ENCODE data around the gene NTHL1. TPM values are rescaled to one million over a fixed set of nuclear protein-coding genes. Genes with fewer than 3 reads are reported as not detected.

Gene NTHL1
- total RNA-seq, 6 donors from 2014 or later = 17.8 to 43.6 (median 28.8) TPM

DNA sequence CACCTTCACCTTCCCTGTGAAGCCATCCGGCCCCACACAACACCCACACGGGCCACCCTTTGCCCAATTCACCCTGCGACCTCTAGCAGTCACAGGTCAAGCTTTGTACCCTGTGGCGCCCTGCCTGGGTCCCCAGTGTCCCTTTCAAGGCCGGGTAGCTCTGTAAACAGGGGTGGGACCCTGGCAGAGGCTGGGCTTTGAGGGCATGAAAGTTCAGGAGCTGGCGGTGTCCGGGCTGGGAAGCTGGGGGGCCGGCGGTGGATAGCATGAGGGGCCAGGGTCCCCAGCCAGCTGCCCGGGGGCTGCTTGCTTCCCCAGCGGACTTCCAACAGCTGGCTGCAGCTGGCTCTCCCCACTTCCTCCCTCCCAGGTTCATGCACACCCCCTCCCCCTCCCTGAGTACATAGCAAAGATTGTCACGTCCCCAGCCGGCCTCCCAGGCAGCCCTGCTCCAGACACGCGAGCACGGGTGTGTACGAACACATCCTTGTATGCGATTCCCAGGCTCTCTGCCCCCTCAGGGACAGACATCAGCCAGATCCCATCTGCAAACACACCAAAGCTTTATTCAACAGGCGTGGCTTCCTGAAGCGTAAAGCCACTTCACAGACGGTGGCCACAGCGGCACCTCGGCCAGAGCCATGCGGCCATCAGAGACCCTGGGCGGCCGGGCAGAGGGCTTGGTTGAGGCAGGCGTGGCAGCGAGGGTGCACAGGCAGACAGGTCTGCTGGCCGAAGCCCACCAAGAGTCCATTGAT is 8.2 kb downstream of the NTHL1 start:
- peak overlapping the region; percentile 90 to 97 (median 95) for H3K27ac ChIP-seq
- 34 to 44% methylated on average over 5 to 21 of the region's 29 CpGs for WGBS, 2 donors
- H3K9me3 ChIP-seq = no peaks in the 10 kb centered on the region
- peaks cover 95 to 98% (median 98%) of the 10 kb centered on the region in 4 donors for H3K4me1 ChIP-seq
- DNase-seq (peak; percentile 76 to 83), ATAC-seq (ENCODE audit: low FRiP score in 2 of 2) (peak; percentile 7 to 53)
- peak; percentile 33 to 85 for TF ChIP-seq POLR2AphosphoS5 (IDR thresholded peaks at IDR 0.05)
- peak in 1 of 4 donors; percentile 24 for TF ChIP-seq POLR2A (IDR thresholded peaks at IDR 0.05)
- TF ChIP-seq EP300 (IDR thresholded peaks at IDR 0.05) = peak in 1 of 4 donors; percentile 80
- TF ChIP-seq, protein P1, sequence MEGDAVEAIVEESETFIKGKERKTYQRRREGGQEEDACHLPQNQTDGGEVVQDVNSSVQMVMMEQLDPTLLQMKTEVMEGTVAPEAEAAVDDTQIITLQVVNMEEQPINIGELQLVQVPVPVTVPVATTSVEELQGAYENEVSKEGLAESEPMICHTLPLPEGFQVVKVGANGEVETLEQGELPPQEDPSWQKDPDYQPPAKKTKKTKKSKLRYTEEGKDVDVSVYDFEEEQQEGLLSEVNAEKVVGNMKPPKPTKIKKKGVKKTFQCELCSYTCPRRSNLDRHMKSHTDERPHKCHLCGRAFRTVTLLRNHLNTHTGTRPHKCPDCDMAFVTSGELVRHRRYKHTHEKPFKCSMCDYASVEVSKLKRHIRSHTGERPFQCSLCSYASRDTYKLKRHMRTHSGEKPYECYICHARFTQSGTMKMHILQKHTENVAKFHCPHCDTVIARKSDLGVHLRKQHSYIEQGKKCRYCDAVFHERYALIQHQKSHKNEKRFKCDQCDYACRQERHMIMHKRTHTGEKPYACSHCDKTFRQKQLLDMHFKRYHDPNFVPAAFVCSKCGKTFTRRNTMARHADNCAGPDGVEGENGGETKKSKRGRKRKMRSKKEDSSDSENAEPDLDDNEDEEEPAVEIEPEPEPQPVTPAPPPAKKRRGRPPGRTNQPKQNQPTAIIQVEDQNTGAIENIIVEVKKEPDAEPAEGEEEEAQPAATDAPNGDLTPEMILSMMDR (IDR thresholded peaks at IDR 0.05) = no peak
- H3K27me3 ChIP-seq = no peaks in the 10 kb centered on the region
- peak overlapping the region in 2 of 4 donors; percentile 57 to 83 for H3K4me3 ChIP-seq
- H3K36me3 ChIP-seq = peaks cover 0 to 49% (median 15%) of the 10 kb centered on the region in 4 donors

DNA sequence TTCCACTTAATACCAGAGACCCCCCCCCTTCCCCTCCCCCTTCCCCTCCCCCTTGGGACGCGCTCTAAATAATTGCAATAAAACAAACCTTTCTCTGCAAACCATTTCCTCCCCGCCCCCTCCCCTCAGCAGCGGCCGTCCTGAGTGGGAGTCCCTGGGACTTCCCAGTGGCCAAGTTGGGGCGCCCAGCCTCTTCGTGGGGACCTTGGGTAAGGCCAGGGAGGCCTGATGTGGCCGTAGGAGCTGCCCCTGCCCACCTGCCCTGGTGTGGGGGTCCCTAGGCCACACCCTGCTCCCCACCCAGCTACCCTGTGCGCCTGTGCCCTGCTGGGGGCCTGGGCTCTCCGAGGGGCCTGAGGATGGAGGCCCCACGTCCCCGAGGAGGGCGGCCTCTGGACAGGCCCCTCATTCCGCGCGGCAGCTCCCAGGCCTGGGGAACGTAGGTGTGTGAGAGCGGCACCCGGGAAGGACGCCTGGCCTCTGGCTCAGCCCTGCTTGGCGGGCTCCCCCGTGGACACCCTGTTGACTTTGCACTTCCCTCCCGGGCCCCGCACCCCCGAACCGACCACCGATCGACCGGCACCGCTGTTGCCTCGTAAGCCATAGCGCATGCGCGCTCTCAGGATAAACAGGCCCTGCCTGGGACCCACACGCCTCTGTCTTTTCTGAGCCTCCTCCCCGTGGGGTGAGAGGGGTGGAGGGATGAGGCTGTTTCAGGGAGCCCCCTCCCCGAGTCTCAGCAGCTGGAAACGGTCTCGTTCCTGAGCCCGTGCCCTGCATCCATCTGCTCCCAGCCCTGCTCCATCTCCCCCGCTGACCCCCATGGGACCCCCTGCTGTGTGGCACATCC is 9.0 kb downstream of the NTHL1 start:
- DNase-seq (peak in 1 of 2 donors; percentile 84), ATAC-seq (ENCODE audit: low FRiP score in 2 of 2) (no peak)
- peak overlapping the region; percentile 90 to 97 (median 95) for H3K27ac ChIP-seq
- peak overlapping the region in 3 of 4 donors; percentile 6 to 83 (median 57) for H3K4me3 ChIP-seq
- no peaks in the 10 kb centered on the region for H3K9me3 ChIP-seq
- no peak for TF ChIP-seq POLR2AphosphoS5 (IDR thresholded peaks at IDR 0.05)
- TF ChIP-seq, protein P1 (IDR thresholded peaks at IDR 0.05) = no peak
- TF ChIP-seq EP300 (IDR thresholded peaks at IDR 0.05) = no peak
- 57 to 66% methylated on average over 7 to 40 of the region's 41 CpGs for WGBS, 2 donors
- peaks cover 0 to 53% (median 15%) of the 10 kb centered on the region in 4 donors for H3K36me3 ChIP-seq
- no peaks in the 10 kb centered on the region for H3K27me3 ChIP-seq
- H3K4me1 ChIP-seq = peaks cover 90 to 95% (median 93%) of the 10 kb centered on the region in 4 donors

DNA sequence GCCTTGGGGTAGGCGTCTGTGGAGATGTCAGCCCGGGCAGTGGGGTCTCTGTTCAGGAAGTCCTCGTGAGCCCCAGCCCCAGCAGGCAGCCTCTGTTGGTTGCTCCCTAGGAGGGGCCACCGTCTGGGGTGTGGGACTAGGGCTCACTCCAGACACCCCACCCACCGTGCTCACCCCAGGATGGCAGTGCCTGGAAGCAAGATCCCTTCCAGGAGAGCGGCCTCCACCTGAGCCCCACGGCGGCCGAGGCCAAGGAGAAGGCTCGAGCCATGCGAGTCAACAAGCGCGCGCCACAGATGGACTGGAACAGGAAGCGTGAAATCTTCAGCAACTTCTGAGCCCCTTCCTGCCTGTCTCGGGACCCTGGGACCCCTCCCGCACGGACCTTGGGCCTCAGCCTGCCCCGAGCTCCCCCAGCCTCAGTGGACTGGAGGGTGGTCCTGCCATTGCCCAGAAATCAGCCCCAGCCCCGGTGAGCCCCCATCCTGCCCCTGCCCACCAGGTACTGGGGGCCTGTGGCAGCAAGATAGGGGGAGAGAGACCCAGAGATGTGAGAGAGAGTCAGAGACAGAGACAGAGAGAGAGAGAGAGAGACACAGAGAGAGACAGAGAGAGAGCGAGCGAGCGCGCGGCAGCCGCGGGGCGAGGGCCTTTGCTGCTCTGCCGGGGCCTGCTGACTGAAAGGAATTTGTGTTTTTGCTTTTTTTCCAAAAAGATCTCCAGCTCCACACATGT is 9.8 kb downstream of the NTHL1 start:
- DNase-seq (peak in 1 of 2 donors; percentile 81), ATAC-seq (ENCODE audit: low FRiP score in 2 of 2) (no peak)
- H3K4me1 ChIP-seq = peaks cover 83 to 95% (median 93%) of the 10 kb centered on the region in 4 donors
- no peaks in the 10 kb centered on the region for H3K9me3 ChIP-seq
- H3K27ac ChIP-seq = peak overlapping the region; percentile 90 to 97 (median 95)
- peaks cover 0 to 53% (median 15%) of the 10 kb centered on the region in 4 donors for H3K36me3 ChIP-seq
- H3K27me3 ChIP-seq = no peaks in the 10 kb centered on the region
- TF ChIP-seq POLR2A (IDR thresholded peaks at IDR 0.05) (no peak), POLR2AphosphoS5 (IDR thresholded peaks at IDR 0.05) (no peak), EP300 (IDR thresholded peaks at IDR 0.05) (no peak)
- TF ChIP-seq, protein P1 (IDR thresholded peaks at IDR 0.05) = no peak
- peak overlapping the region in 2 of 4 donors; percentile 57 to 83 for H3K4me3 ChIP-seq
- WGBS, 2 donors = 70 to 74% methylated on average over 12 to 27 of the region's 29 CpGs

DNA sequence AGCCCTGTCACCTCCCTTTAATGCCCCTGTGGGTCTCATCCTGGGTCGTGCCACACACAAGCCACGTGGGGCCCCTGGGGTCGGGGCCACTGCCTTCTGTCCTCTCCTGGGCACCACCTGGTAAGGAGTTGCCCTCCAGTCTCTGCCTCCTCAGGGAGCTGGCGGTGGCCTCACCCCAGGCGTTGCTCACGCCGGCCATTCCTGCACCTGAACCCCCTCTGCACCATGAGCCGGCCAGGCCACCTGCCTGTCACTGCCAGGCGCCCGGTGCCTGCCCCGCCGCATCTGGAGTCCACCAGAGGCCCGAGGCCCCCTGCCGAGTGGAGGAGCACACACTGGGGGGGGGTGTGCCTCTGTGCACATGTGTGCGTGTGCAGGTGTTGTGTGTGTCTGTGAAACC is 10.5 kb downstream of the NTHL1 start:
- WGBS, 2 donors = 69 to 86% methylated on average over 5 to 15 of the region's 15 CpGs

More for the DNA sequence above, 10.5 kb downstream of the NTHL1 start:
- Histone ChIP-seq H3K4me1 (peaks cover 84 to 96% (median 93%) of the 10 kb centered on the region in 4 donors), H3K27ac (peak overlapping the region; percentile 90 to 97 (median 95)), H3K4me3 (peak overlapping the region; percentile 3 to 83 (median 54)), H3K9me3 (no peaks in the 10 kb centered on the region), H3K27me3 (no peaks in the 10 kb centered on the region), H3K36me3 (peaks cover 0 to 53% (median 15%) of the 10 kb centered on the region in 4 donors)
- TF ChIP-seq, protein P1 (IDR thresholded peaks at IDR 0.05) = no peak
- TF ChIP-seq EP300 (IDR thresholded peaks at IDR 0.05) (no peak), POLR2A (IDR thresholded peaks at IDR 0.05) (no peak), POLR2AphosphoS5 (IDR thresholded peaks at IDR 0.05) (no peak)
- DNase-seq = peak in 1 of 2 donors; percentile 83
- no peak for ATAC-seq (ENCODE audit: low FRiP score in 2 of 2)
